Uterus (tissue), 4 donors: ENCODE measurements around the gene PPY. TPM values are rescaled to one million over a fixed set of nuclear protein-coding genes. Genes with fewer than 3 reads are reported as not detected.

ENCODE experiments used
- DNase-seq, 2 donors: peaks; one replicate each; pipeline ENCODE4 v3.0.0-alpha.2; 2019 to 2020
- H3K27ac ChIP-seq, 2 donors: fragments of 200-600 bp; sonication (generic); 1 replicate in 1 of 2; 2 replicates in 1 of 2; pipeline ENCODE4 v1.5.1; 2016 to 2018
- H3K27me3 ChIP-seq, 2 donors: fragments of 200-600 bp; sonication (generic); one replicate each; pipeline ENCODE4 v1.5.1; 2018 to 2019; ENCODE audit warnings: control low read depth in 1 of 2
- H3K36me3 ChIP-seq, 2 donors: fragments of 200-600 bp; sonication (generic); one replicate each; pipeline ENCODE4 v1.5.1; 2019; ENCODE audit warnings: control low read depth in 1 of 2
- H3K4me1 ChIP-seq, 2 donors: fragments of 200-600 bp; sonication (generic); one replicate each; pipeline ENCODE4 v1.5.1; 2018 to 2019; ENCODE audit warnings: control low read depth in 1 of 2
- H3K4me3 ChIP-seq, 2 donors: fragments of 200-600 bp; sonication (generic); 1 replicate in 1 of 2; 2 replicates in 1 of 2; pipeline ENCODE4 v1.5.1; 2018 to 2019; ENCODE audit warnings: mild to moderate bottlenecking in 1 of 2
- H3K9me3 ChIP-seq, 2 donors: fragments of 200-600 bp; sonication (generic); one replicate each; pipeline ENCODE4 v1.5.1; 2019; ENCODE audit warnings: control low read depth in 1 of 2
- CTCF ChIP-seq, 4 experiments: fragments of 200-600 bp in 2 of 4; fragments of 450-650 bp in 2 of 4; sonication (generic) in 2 of 4; IDR thresholded peaks; one replicate each; pipeline ENCODE4 v1.5.1; 2016 to 2019; ENCODE audit warnings: antibody characterized with exemption in 4 of 4, mild to moderate bottlenecking in 2 of 4, moderate library complexity in 1 of 4
- POLR2A ChIP-seq, 2 donors: fragments of 450-650 bp; IDR thresholded peaks; one replicate each; pipeline ENCODE4 v1.6.1; 2016; ENCODE audit warnings: antibody characterized with exemption in 2 of 2, mild to moderate bottlenecking in 1 of 2, moderate library complexity in 1 of 2
- intact Hi-C: fragments of 100-400 bp; cut with DNase I; formaldehyde crosslinking; loops from one replicate; pipeline ENCODE4 v1.15.1; 2023; ENCODE audit warnings: low total_unique reads
- total RNA-seq, 4 donors: library from RNA; depleted of rRNA in 3 of 4; stranded (reverse); fragments of >200 nt in 3 of 4; gene quantifications; one replicate each; pipeline versions ENCODE4 v1.1.0 to v1.2.4, GENCODE V29; 2014 to 2023
- donor health status: DM: yes; HTN: yes; CAD: no.

PPY gene
- total RNA-seq, 4 donors from 2014 or later: not detected

GRCh38 chr17:43958748-43959352, 16.6 kb upstream of the PPY start:
- Histone ChIP-seq H3K36me3 (no peaks in the 10 kb centered on the region), H3K27ac (no peak overlapping the region), H3K27me3 (no peaks in the 10 kb centered on the region), H3K9me3 (no peaks in the 10 kb centered on the region), H3K4me1 (no peaks in the 10 kb centered on the region), H3K4me3 (no peak overlapping the region)
- TF ChIP-seq CTCF (IDR thresholded peaks at IDR 0.05) (no peak), POLR2A (IDR thresholded peaks at IDR 0.05) (no peak)
- intact Hi-C loops: no loop called here
- DNase-seq: no peak

GRCh38 chr17:43956222-43956621, 13.9 kb upstream of the PPY start:
- Histone ChIP-seq H3K27ac (no peak overlapping the region), H3K9me3 (no peaks in the 10 kb centered on the region), H3K27me3 (peaks cover 0 to 25% of the 10 kb centered on the region in 2 donors), H3K36me3 (no peaks in the 10 kb centered on the region), H3K4me1 (no peaks in the 10 kb centered on the region), H3K4me3 (no peak overlapping the region)
- intact Hi-C loops: no loop called here
- no peak for DNase-seq
- TF ChIP-seq POLR2A (IDR thresholded peaks at IDR 0.05) (no peak), CTCF (IDR thresholded peaks at IDR 0.05) (no peak)

- intact Hi-C loops: no loop called here
- TF ChIP-seq CTCF (IDR thresholded peaks at IDR 0.05) (no peak), POLR2A (IDR thresholded peaks at IDR 0.05) (no peak)
- no peak for DNase-seq
- no peak within 1 kb of the TSS for H3K27ac ChIP-seq
- no peaks in the 10 kb centered on the region for H3K36me3 ChIP-seq
- no peaks in the 10 kb centered on the region for H3K9me3 ChIP-seq
- peaks cover 0 to 35% of the 10 kb centered on the region in 2 donors for H3K27me3 ChIP-seq
- no peak within 1 kb of the TSS for H3K4me3 ChIP-seq
- H3K4me1 ChIP-seq: no peaks in the 10 kb centered on the region
Measured at GRCh38 chr17:43953746-43954145, 11.5 kb upstream of the PPY start, which contains the start of gene PYY. Gene PYY (minus strand): TSS chr17:43953940. CDS start chr17:43953483, 457 bp downstream.

- H3K4me1 ChIP-seq: no peaks in the 10 kb centered on the region
- H3K4me3 ChIP-seq: no peak overlapping the region
- H3K36me3 ChIP-seq: no peaks in the 10 kb centered on the region
- TF ChIP-seq CTCF (IDR thresholded peaks at IDR 0.05): no peak
- no peak for TF ChIP-seq POLR2A (IDR thresholded peaks at IDR 0.05)
- no peak for DNase-seq
- H3K9me3 ChIP-seq: no peaks in the 10 kb centered on the region
- intact Hi-C loops: no loop called here
- no peak overlapping the region for H3K27ac ChIP-seq
- peaks cover 0 to 35% of the 10 kb centered on the region in 2 donors for H3K27me3 ChIP-seq
Measured at GRCh38 chr17:43952724-43953666, 10.7 kb upstream of the PPY start.

- Histone ChIP-seq H3K4me1 (no peaks in the 10 kb centered on the region), H3K27me3 (peaks cover 0 to 35% of the 10 kb centered on the region in 2 donors), H3K9me3 (no peaks in the 10 kb centered on the region), H3K36me3 (no peaks in the 10 kb centered on the region), H3K4me3 (no peak overlapping the region), H3K27ac (no peak overlapping the region)
- no peak for DNase-seq
- intact Hi-C loops: no loop called here
- no peak for TF ChIP-seq POLR2A (IDR thresholded peaks at IDR 0.05)
- TF ChIP-seq CTCF (IDR thresholded peaks at IDR 0.05): no peak
Measured at GRCh38 chr17:43952351-43952723, 10.1 kb upstream of the PPY start.
